ENCODE results near the gene DHCR7.
A peak's percentile ranks its signal among the peaks of the same experiment; 100 is the strongest.

Gene DHCR7

GRCh38 chr11:71448257-71449171, at the start of gene DHCR7:
Gene DHCR7 (minus strand): TSS chr11:71448393. CDS start chr11:71444952, 3,441 bp downstream.
- DNase-seq = peak; percentile 87 to 96

- DNase-seq = no peak
These were observed 48.2 kb upstream of the DHCR7 start for GRCh38 chr11:71496421-71496820.

- DNase-seq = no peak
These were observed 47.4 kb upstream of the DHCR7 start for GRCh38 chr11:71495286-71496230.

- no peak for DNase-seq
These were observed 43.7 kb upstream of the DHCR7 start for GRCh38 chr11:71491940-71492339.

- DNase-seq = no peak
These were observed 43.3 kb upstream of the DHCR7 start for GRCh38 chr11:71491531-71491930.

- DNase-seq = no peak
These were observed 42.7 kb upstream of the DHCR7 start for GRCh38 chr11:71490731-71491390.

- no peak for DNase-seq
These were observed 42.0 kb upstream of the DHCR7 start for GRCh38 chr11:71490044-71490730.

GRCh38 chr11:71489311-71490043, 41.3 kb upstream of the DHCR7 start:
- no peak for DNase-seq

GRCh38 chr11:71488681-71489270, 40.6 kb upstream of the DHCR7 start:
- no peak for DNase-seq

GRCh38 chr11:71486320-71486719, 38.1 kb upstream of the DHCR7 start:
- no peak for DNase-seq

- no peak for DNase-seq
These were observed 37.3 kb upstream of the DHCR7 start for GRCh38 chr11:71485466-71485865.

GRCh38 chr11:71485063-71485399, 36.8 kb upstream of the DHCR7 start:
- no peak for DNase-seq

GRCh38 chr11:71484248-71485062, 36.3 kb upstream of the DHCR7 start:
- DNase-seq = no peak

- DNase-seq = no peak
These were observed 35.5 kb upstream of the DHCR7 start for GRCh38 chr11:71483692-71484091.

- DNase-seq = no peak
These were observed 34.7 kb upstream of the DHCR7 start for GRCh38 chr11:71482746-71483364.

- no peak for DNase-seq
These were observed 34.0 kb upstream of the DHCR7 start for GRCh38 chr11:71482216-71482615.

GRCh38 chr11:71481101-71481960, 33.1 kb upstream of the DHCR7 start:
- DNase-seq = no peak

GRCh38 chr11:71478528-71478840, 30.3 kb upstream of the DHCR7 start:
- DNase-seq = no peak

Data from hippocampal formation (tissue), 2 donors.